ENCODE results near the gene MLLT3.
A peak's percentile ranks its signal among the peaks of the same experiment; 100 is the strongest.

MLLT3 gene

GRCh38 chr9:20622330-20623020, at the start of gene MLLT3:
TSS of gene MLLT3 (minus strand) at chr9:20622499.
- peak; percentile 90 to 96 (median 94) for DNase-seq (ENCODE audit: low read depth in 3 of 3)

- DNase-seq (ENCODE audit: low read depth in 3 of 3) = no peak
Observed at GRCh38 chr9:20671635-20672034, 49.3 kb upstream of the MLLT3 start.

GRCh38 chr9:20670395-20670794, 48.1 kb upstream of the MLLT3 start:
- DNase-seq (ENCODE audit: low read depth in 3 of 3) = no peak

- no peak for DNase-seq (ENCODE audit: low read depth in 3 of 3)
Observed at GRCh38 chr9:20664501-20664900, 42.2 kb upstream of the MLLT3 start.

- no peak for DNase-seq (ENCODE audit: low read depth in 3 of 3)
Observed at GRCh38 chr9:20663133-20663532, 40.8 kb upstream of the MLLT3 start.

- DNase-seq (ENCODE audit: low read depth in 3 of 3) = no peak
Observed at GRCh38 chr9:20662156-20662555, 39.9 kb upstream of the MLLT3 start.

GRCh38 chr9:20659474-20659967, 37.2 kb upstream of the MLLT3 start:
- DNase-seq (ENCODE audit: low read depth in 3 of 3) = no peak

- DNase-seq (ENCODE audit: low read depth in 3 of 3) = no peak
Observed at GRCh38 chr9:20658677-20659473, 36.6 kb upstream of the MLLT3 start.

- peak in 2 of 3 experiments; percentile 12 to 13 for DNase-seq (ENCODE audit: low read depth in 3 of 3)
Observed at GRCh38 chr9:20658246-20658667, 36.0 kb upstream of the MLLT3 start.

- no peak for DNase-seq (ENCODE audit: low read depth in 3 of 3)
Observed at GRCh38 chr9:20651939-20652338, 29.6 kb upstream of the MLLT3 start.

- DNase-seq (ENCODE audit: low read depth in 3 of 3) = no peak
Observed at GRCh38 chr9:20650750-20651299, 28.5 kb upstream of the MLLT3 start.

GRCh38 chr9:20650313-20650712, 28.0 kb upstream of the MLLT3 start:
- DNase-seq (ENCODE audit: low read depth in 3 of 3) = no peak

GRCh38 chr9:20649381-20649780, 27.1 kb upstream of the MLLT3 start:
- DNase-seq (ENCODE audit: low read depth in 3 of 3) = no peak

- DNase-seq (ENCODE audit: low read depth in 3 of 3) = no peak
Observed at GRCh38 chr9:20646656-20647055, 24.4 kb upstream of the MLLT3 start.

- no peak for DNase-seq (ENCODE audit: low read depth in 3 of 3)
Observed at GRCh38 chr9:20643660-20644059, 21.4 kb upstream of the MLLT3 start.

GRCh38 chr9:20642045-20642444, 19.7 kb upstream of the MLLT3 start:
- DNase-seq (ENCODE audit: low read depth in 3 of 3) = no peak

GRCh38 chr9:20640331-20641187, 18.3 kb upstream of the MLLT3 start:
- peak; percentile 55 to 73 (median 64) for DNase-seq (ENCODE audit: low read depth in 3 of 3)

GRCh38 chr9:20636888-20637440, 14.7 kb upstream of the MLLT3 start:
- DNase-seq (ENCODE audit: low read depth in 3 of 3) = no peak

GRCh38 chr9:20634895-20635294, 12.6 kb upstream of the MLLT3 start:
- no peak for DNase-seq (ENCODE audit: low read depth in 3 of 3)

- DNase-seq (ENCODE audit: low read depth in 3 of 3) = no peak
Observed at GRCh38 chr9:20632705-20633104, 10.4 kb upstream of the MLLT3 start.

- no peak for DNase-seq (ENCODE audit: low read depth in 3 of 3)
Observed at GRCh38 chr9:20630241-20630943, 8.1 kb upstream of the MLLT3 start.
